ENCODE measurements around the gene CACNA1H.

CACNA1H gene

DNA sequence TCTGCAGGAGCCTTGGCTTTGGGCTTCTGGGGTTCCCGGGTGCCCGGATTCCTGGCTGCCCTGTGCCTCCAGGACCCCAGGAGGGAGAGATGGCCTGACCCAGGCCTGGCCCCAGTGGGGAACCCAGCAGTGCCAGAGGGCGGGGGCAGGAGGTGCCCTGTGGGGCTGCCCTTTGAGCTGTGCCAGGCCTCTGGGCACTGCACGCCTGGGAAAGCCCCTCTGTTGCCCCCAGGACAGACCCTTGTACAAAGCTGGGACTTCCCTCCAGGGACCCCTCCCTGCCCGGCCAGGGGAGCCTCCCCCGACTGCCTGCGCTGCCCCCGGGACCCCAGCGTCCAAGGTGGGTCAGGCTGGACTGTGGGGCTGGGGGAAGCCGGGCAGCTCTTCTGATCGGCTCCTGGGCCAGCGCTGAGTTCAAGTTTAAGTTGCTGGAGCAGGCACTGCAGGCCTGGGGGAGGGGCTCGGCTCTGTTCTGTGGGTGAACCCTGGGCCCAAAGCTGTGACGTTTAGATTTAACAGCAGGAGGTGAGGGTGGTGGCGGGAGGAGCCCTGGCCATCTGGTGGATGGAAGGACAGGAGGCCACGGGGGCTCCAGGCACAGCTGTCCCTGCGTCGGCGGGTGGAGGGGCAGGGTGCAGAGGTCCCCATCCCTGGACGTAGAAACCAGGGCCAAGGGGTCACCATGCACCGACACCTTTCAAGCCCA is 29.2 kb upstream of the CACNA1H start:
- no peak for DNase-seq

DNA sequence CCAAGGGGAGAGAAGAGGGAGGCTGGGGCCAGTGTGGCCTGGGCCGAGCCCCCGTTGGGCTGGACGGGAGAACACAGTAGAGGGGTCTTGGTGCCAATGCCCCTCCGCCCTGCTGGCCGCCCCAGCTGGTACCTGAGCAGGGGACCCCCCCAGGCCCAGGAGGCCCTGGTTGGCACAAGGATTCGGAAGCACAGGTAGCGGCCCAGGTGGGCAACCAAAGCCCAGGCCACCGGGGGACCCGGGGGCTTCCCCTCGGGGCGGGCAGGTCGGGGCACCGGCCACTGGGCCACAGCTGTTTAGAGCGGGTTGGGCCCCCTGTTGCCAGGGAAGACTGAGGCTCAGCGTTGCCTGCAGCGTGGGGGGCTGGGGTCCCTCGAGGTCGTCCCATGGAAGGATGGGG is 28.6 kb upstream of the CACNA1H start:
- DNase-seq, result no peak

DNA sequence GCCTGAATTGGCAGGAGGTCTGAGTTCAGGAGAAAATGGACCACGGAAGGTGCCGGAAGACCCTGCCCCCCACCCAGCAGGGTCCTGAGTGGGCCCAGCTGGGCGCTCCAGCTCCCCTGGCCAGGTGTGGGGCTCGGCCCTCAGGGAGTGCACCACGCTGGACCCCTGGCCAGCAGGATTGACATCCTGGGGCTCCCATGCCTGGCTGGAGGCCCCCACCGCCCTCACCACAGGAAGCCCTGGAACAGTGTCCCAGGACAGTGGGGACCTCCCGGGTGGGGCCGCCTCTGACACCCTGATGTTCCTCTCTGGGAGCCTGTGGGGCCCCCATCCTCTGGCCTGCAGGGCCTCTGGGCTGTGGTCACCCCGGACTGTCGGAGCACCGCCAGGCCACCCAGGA is 28.1 kb upstream of the CACNA1H start:
- no peak for DNase-seq

DNA sequence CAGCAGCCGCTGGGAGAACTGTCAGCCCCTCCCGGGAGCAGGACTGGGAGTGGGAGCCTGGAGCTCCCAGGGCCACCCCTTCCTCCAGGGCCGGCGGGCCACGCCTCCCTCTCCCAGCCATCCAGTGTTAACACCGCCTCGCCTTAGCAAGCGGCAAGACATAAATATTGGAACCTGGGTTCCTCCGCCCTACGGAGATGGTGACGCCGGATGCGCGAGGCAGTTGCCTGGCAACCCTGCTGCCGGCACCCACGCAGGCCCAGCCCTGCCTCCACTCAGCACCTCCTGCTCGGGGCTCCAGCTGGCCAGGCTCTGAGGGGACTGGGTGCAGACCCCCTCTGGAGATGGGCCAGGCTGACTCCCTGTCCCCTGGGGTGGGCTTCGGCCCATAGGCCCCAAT is 27.4 kb upstream of the CACNA1H start:
- DNase-seq, result peak; percentile 31

DNA sequence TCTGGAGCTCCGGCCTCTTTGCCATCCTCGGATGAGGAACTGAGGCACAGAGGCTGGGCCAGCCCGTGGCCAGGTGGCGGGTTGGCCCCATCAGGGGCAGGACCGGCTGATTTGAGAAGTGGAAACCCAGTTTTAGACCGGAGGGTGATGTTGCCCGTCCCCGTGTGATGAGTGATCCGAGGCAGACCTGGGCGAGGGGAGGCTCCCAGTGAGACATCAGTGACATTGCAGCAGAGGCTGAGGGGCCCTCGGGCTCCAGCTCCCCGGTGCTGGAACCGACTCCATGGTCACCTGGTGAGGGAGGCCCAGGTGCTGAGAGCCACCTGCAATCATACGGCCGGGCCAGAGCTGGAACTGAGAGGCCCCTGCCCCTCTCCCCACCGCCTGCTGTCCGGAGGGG is 26.9 kb upstream of the CACNA1H start:
- no peak for DNase-seq

DNA sequence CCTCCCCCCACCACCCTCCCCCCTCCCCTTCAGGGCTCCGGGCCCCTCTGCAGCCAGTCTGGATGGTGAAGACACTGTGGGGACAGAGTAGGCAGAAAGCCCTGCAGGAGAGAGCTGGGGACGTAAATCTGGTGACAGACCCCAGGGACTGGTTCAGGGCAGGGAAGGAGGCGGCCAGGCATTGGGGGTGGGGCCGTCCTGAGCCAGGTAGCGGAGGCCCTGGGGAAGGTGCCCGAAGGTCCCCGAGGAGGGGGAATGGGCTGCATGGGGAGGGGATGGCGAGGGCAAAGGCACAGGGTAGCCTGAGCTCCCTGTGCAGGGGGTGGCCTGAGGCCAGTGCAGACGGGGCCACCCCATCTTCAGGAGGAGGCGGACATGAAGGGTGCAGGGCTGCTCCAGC is 26.3 kb upstream of the CACNA1H start:
- DNase-seq, result no peak

DNA sequence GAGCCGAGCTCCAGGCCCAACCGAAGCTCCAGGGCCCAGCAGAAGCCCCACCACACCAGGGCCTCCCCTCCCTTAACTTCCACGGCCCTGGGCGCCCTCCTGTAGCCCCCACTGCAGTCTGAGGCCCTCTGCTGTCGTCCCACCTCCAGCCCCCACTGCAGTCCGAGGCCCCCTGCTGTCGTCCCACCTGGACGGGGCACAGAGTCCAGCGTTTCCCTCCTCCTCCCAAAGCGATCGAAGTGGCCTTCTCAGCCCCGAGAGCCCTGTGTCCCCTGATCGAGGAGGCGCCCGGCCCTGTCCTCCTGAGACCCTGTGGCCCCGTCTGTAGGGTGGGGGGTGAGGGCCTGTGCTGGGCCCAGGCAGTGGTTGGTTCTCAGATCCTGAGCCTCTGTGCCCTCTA is 25.8 kb upstream of the CACNA1H start:
- no peak for DNase-seq

DNA sequence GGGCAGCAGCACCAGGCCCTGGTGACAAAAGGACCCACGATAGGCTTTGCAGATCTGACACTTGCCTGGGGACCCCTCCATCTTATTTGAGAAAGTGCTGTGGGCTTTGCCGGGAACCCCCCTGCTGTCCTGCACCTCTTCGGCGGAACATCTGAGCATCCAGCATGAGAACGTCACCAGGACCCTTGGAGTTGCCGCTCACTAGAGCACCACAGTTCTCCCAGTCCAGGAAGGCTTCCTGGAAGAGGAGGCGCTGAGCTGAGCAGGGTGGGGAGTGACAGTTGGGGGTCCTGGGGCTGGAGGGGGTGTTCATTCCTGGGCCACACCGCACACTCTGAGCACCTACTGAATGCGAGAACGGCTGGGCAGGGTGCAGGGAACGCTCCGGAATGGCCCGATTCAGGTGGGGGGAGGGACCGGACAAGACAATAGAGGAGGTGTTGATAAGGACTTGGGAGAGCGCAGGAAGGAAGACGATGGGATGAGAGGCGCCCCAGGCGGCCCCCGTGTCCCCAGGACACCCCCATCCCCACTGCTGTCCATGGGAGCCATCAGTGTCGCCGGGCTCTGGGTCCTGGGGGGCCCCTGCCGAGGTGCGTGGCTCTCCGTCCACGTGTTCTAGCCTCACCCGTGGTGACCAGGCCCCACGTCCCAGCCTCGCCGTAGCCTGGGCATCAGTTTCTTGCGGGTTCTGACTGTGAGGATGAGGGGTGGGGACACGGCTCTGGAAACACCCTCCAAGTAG is 24.8 kb upstream of the CACNA1H start:
- DNase-seq, result no peak

DNA sequence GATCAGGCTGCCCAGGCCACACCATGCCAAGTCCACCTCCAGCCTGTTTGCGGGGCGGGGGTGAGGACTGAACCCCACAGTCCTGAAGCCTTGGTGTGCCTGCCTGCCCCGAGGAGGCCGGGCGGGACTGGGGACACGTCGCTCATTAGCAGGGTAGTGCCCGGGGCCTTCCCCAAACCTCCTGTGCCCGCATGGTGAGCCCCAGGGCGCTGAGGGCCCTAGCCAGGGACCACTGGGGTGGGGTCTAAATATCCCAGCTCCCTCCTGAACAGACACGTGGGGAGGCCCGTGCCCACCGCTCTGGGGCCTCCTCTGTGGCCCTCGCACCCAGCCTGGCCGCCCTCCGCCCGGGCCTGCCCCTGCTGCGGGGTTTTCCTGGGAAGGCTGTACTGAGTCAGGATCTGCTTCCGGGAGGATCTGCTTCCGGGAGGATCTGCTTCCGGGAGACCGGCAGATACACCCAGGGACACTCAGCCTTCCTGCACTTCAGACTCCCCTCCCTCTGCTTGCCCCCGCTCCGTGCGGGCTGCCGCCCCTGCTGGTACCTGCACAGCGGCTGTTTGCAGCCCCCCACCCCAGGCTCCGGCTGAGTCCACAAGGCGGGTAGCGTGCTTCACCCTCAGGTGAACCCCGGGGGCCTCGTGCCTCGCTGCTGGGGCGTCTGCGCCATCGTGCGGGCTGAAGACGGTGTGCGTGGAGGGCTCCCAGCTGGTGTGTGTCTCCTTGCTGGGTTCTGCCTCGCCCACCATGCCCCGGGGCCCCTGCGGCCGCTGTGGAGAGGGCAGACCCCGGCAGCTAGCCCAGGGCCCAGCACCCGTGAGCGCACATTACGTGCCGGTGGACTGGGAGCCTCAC is 23.6 kb upstream of the CACNA1H start:
- no peak for DNase-seq

DNA sequence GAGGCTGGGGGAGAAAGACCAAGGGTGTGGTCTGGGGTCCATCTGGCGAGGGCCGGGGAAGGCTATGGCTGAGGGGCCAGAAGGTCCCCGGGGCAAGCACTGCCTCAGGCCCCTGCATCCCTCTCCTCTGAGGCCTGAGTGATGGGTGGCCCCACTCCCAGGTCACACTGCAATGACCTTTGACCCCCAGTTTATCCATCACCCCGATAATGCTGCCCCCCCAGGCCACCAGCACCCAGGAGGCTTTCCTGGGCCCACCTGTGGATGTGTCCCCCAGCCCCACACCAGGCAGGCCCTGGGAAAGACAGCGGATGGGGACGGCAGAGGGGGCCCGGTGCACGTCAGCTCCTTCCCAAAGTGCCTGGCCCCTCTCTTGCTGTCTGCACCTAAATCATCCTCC is 22.5 kb upstream of the CACNA1H start:
- DNase-seq, result no peak

DNA sequence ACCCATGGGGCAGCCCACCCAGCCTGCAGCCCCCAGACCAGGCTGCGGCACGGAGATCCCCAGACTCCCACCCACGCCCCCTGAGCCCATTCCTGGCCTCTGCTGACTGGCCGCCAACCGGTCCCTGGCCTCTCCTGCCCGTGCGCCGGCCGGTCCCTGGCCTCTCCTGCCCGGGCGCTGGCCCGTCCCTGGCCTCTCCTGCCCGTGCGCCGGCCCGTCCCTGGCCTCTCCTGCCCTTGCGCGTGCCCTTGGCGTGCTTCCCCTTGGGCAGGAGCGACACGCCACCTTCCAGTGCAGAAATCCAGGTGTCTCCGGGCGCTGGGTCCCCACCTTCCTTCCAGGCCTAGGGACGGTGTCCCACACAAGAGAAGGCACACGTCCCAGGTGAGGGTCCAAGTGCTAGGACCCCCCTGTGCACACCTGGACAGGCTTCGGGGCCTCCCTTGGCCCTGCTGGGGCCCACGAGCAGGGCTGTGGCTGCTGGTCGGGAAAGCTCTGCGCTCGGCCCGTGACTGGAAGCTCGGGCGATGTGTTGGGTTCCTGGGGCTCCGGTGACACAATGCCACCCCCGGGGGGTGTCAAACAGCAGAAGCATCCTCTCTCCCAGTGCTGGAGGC is 21.4 kb upstream of the CACNA1H start:
- no peak for DNase-seq

DNA sequence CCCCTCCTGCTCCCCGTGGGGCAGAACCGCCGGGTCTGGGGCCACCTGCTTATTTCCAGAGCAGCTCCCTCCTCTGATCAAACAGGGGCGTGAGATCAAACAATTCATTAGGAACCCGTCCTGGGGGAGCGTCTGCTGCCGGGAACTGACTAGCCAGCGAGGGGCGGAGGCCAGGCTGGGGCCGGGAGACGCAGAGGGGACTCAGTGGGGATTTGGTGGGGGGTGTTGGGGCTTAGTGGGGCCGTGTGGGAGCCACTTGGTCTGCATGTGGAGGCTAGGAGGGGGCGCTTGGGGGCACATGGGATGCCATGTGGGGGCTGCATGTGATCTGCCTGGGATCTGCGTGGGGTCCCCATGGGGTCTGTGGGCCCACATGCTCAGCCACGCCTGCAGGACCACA is 20.5 kb upstream of the CACNA1H start:
- DNase-seq, result no peak

DNA sequence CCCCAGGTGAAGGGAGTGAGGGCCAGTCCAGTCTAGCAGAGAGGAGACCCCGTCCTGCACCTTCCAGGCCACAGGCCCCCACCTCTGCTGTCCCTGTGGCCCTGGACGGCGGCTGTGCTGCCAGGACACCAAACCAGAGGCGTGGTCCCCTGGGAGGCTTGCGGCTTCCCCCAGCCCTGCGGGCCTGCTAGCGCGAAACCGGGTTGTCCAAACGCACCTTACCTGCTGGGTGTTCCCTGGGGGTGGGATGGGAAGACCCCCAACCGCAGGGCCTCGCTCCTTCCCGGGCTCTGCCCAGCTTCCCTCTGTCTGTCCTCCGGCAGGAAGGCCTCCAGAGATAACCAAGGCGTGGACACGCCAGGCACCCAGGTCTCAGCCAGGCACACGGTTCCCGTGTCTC is 19.6 kb upstream of the CACNA1H start:
- no peak for DNase-seq

DNA sequence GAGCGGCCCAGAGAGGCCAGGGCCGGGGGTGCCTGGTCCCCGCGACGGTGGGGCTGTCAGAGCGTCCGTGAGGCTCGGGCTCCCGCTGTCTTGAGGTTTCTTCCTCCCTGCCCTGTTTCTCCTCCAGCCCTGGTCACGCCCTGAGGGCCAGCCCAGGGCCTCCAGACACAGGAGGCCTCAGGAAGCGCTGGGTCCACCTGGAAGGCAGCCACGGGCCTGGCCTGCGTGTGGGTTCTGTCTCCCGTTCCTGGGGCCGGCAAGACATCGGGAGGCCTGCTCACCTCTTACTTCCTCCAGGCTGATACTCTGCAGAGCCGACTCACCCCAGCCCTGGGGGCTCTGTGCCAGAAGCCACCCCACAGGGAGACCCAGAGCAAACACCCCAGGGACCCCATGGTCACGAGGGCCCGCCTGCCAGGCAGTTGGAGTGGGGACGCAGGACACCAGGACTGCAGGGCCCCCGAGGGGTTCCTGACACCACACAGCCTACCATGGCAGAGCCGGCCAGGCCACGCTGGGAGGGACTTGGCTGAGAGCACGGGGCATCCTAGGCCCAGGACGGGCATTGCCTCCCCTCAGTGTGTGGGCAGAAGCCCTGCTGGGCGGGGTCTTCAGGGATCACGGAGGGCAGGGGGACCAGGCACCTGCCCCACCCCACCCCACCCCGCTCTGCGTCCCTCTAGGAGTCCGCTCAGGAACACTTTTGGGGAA is 18.9 kb upstream of the CACNA1H start:
- DNase-seq, result no peak

DNA sequence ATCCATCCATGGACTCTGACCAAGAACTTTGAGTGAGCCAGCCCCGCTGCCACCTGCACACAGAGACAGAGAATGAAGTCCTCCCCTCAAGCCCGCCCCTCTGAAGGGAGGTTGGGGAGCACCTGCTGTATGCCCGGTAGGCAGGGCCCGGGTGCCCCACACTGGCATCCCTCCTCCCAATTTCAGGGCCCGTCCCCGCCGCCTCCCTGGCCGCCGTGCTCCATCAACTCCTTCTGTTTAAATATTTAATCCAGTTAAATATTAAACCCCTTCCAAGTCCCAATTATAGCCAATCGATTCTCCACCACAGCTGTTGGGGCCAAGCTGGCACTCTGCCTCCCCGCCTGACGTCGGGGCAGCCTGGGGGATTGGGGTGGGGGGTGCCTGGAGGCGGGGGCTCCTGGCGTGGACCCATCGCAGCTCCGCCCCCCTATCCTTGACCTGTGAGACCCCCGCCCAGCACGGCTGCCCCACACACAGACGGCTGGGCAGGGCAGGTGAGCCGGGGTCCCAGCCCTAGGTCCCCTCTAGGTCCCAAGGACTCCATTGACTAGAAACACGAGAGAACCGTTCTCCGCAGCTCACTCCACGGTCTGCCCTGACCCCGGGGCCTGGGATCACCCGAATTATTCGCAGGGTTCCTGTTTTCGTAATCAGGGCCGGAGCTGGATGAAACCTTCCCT is 18.0 kb upstream of the CACNA1H start:
- no peak for DNase-seq

DNA sequence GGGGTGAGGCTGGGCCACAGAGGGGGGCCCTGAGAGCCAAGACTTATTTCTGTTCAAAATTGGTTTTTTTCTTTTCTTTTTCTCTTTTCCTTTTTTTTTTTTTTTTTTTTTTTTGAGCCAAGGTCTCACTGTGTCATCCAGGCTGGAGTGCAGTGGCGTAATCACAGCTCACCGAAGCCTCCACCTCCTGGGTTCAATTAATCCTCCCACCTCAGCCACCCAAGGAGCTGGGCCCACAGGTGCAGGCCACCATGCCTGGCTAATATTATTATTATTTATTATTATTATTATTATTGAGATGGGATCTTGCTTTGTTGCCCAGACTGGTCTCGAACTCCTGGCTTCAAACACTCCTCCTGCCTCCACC is 17.5 kb upstream of the CACNA1H start:
- DNase-seq, result no peak

DNA sequence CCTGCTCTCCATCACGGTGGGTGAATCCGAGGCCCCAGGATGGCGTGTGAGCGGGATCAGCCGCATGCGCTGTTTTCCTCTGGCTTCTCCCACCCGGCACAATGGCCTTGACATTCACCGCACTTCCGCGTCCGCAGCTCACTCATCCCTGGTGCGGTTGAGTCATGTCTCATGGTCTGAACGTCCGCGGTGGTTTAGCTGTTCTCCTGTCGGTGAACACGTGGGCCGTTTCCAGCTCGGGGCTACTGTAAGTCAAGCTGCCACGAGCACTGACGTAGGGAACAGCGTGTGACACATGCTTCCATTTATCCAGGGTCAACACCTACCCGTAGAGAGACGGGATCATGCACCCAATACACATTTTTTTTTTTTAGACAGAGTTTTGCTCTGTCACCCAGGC is 15.3 kb upstream of the CACNA1H start:
- DNase-seq, result peak; percentile 74

DNA sequence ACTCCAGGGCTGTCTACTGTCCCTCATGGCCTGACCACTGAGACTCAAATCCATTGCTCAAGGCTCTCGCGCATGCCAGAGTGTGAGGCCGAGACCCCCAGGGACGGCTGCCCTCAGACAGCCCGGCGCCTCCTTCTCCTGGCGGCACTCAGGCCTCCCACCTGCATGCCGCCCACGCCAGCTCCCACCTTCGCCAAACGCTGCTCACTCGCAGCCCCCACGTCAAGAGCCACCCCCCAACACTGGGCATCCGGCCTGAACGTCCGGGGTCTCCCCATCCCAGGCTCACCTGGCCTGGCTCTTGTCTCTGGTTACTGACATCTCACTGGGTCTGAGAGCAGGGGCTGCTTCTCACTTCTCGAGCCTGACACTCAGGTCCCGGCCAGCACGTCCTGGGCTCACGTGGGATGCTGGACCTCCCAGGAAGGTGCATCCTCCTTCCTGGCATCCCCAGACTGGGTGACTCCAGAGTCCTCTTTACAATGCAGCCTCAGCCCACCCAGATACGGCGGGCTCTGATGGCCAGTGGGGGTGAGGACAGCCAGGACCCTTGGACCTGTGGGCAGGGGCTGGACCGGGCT is 12.2 kb upstream of the CACNA1H start:
- no peak for DNase-seq

DNA sequence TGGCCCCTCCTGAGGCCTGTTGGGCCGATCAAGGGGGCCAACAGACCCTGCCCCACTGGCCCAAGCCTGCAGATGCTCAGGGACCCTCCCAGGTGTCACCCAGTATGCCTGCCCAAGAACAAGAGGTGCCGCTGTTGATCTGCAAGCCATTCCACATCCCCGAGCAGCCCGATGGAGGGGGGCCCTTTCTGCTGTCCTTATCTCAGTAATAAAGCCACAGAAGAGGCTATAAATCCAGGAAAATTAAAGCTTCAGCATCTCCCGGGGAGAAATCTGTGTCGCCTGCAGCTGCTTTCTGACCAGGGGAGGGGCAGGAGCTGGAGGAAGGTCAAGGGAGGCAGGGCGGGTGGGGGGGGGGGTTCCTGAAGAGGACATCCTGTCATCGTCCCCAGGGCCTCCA is 11.7 kb upstream of the CACNA1H start:
- no peak for DNase-seq

DNA sequence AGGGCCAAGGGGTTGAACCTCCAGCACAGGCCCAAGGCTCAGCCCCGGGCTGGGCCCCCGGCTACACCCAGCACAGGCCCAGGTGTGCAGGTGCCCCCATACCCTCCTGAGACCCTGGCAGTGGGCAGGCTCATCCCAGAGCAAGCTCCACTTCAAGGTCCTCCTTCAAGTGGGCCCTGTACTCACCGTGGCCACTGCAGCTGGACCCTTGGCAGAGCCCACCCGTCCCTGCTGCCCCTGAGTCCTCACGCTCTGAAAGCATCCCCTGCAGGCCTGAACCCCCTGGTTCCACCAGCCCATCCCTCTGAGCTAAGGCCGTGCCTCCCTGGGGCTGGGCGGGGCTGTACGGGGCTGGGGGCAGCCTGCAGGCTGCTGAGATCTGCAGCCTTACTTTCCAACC is 11.2 kb upstream of the CACNA1H start:
- DNase-seq, result no peak

DNA sequence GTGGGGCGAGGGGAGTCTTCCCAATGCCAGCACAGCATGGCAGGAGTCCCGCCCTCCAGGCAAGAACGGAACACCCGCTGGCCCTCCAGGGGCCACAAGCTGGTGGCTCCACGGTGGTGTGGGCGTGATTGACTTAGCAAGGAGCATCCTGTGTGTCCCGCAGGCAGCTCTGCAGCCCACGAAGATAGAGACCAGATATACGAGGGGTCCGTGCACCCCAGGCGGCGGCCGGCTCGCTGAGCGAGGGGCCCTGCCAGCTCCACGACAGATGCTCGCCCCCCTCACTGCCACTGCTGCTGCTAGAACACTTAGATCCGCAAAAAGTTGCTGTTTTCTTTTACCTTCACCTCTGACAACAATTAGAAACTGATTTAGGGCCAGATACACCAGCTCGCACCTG is 10.0 kb upstream of the CACNA1H start:
- DNase-seq, result no peak
